HepG2 (cell line): Measurements from ENCODE around the gene NXNL2. TPM values are rescaled to one million over a fixed set of nuclear protein-coding genes. Genes with fewer than 3 reads are reported as not detected.

Experiments used
- ATAC-seq: fragments of 200-7000 bp; cut with Tn5 transposase; 3 replicates; pipeline ENCODE4 v1.9.1; 2020; ENCODE audit warnings: mild to moderate bottlenecking, moderate library complexity
- BruUV-seq: library from RNA; stranded (reverse); fragments of 400-500 nt; replicated peaks from 2 replicates; lab custom pipeline; 2021; lab: Mats Ljungman, UMichigan
- CTCF ChIA-PET: fragments of 300-600 bp; formaldehyde crosslinking; extraction: SDS; loops from one replicate; lab custom pipeline; 2021; ENCODE audit warnings: low total read pairs, inconsistent platforms, low intra/inter-chr PET ratio; lab: Yijun Ruan, JAX
- POLR2A ChIA-PET: fragments of 350-600 bp; sonication (Branson Sonifier 250); formaldehyde crosslinking; loops from one replicate; lab custom pipeline; 2020; ENCODE audit warnings: antibody characterized with exemption, inconsistent platforms; lab: Yijun Ruan, JAX
- DNase-seq: peaks from one replicate; pipeline ENCODE4 v3.0.0-alpha.2; 2015; ENCODE audit warnings: low spot score
- FAIRE-seq: peaks from 3 replicates; lab custom pipeline; 2011; peaks lifted over from hg19 to GRCh38; lab: Jason Lieb, UNC
- H2AFZ ChIP-seq: one replicate; pipeline ENCODE4 v1.6.1; 2011; ENCODE audit warnings: low read length, inconsistent platforms
- H3K27ac ChIP-seq: fragments of 300-600 bp; 3 replicates; pipeline ENCODE4 v1.8.0; 2011; ENCODE audit warnings: mixed run types, mild to moderate bottlenecking, mixed read lengths, low read length, inconsistent platforms; ENCODE audit not compliant: insufficient read depth; ENCODE audit errors: extremely low read length
- H3K27me3 ChIP-seq, 2 experiments: fragments of 200-600 bp in 1 of 2; 2 replicates in 1 of 2; 3 replicates in 1 of 2; pipeline versions ENCODE4 v1.6.0 to v1.8.0; 2011; ENCODE audit warnings: low read length in 2 of 2, mild to moderate bottlenecking in 2 of 2, moderate library complexity in 2 of 2, inconsistent platforms in 1 of 2; ENCODE audit not compliant: insufficient read depth in 2 of 2, control insufficient read depth in 1 of 2
- H3K36me3 ChIP-seq, 2 experiments: fragments of 200-600 bp in 1 of 2; replicated peaks in 1 of 2; 2 replicates in 1 of 2; 3 replicates in 1 of 2; pipeline versions ENCODE4 v1.5.1 to v1.8.0; 2011; ENCODE audit warnings: low read length in 2 of 2, inconsistent platforms in 1 of 2; ENCODE audit not compliant: insufficient read depth in 2 of 2, control insufficient read depth in 1 of 2
- H3K4me1 ChIP-seq: 2 replicates; pipeline ENCODE4 v1.5.1; 2012; ENCODE audit warnings: low read length, inconsistent platforms; ENCODE audit not compliant: insufficient read depth
- H3K4me2 ChIP-seq: 2 replicates; pipeline ENCODE4 v1.6.0; 2011; ENCODE audit warnings: low read depth, low read length, inconsistent platforms
- H3K4me3 ChIP-seq, 3 experiments: fragments of 200-600 bp in 1 of 3; sonication (generic), shearing (Covaris generic) in 1 of 3; replicated peaks in 1 of 3; 2 replicates each; pipeline ENCODE4 v1.5.1; 2011 to 2016; ENCODE audit warnings: low read length in 3 of 3, inconsistent platforms in 2 of 3, low read depth in 2 of 3, mild to moderate bottlenecking in 2 of 3, control low read depth in 1 of 3, mixed read lengths in 1 of 3; ENCODE audit not compliant: insufficient read depth in 1 of 3
- H3K79me2 ChIP-seq: one replicate; pipeline ENCODE4 v1.6.1; 2011; ENCODE audit warnings: low read length, inconsistent platforms; ENCODE audit not compliant: insufficient read depth
- H3K9ac ChIP-seq: 2 replicates; pipeline ENCODE4 v1.6.0; 2011; ENCODE audit warnings: mild to moderate bottlenecking, low read depth, low read length, inconsistent platforms; ENCODE audit not compliant: insufficient read depth
- H3K9me3 ChIP-seq: 2 replicates; pipeline ENCODE4 v1.5.1; 2012; ENCODE audit warnings: mild to moderate bottlenecking, low read length
- H4K20me1 ChIP-seq: 2 replicates; pipeline ENCODE4 v1.6.0; 2011; ENCODE audit warnings: inconsistent platforms, mild to moderate bottlenecking, low read length, moderate library complexity; ENCODE audit not compliant: insufficient read depth
- ELF4 ChIP-seq: sonication (generic); formaldehyde crosslinking; IDR thresholded peaks from 2 replicates; pipeline ENCODE4 v1.5.0; 2020; ENCODE audit warnings: missing genetic modification reagents, mild to moderate bottlenecking, moderate library complexity, borderline replicate concordance
- ISX ChIP-seq: sonication (generic); formaldehyde crosslinking; conservative IDR thresholded peaks from 2 replicates; pipeline ENCODE4 v1.5.0; 2020; ENCODE audit warnings: missing genetic modification reagents
- MBD4 ChIP-seq: IDR thresholded peaks from 2 replicates; pipeline ENCODE4 v1.6.1; 2012; ENCODE audit warnings: low read length, inconsistent platforms, borderline replicate concordance
- MBNL3 ChIP-seq: fragments of 250-450 bp; sonication (Bioruptor Pico); conservative IDR thresholded peaks from 2 replicates; pipeline ENCODE4 v1.8.0; 2022; ENCODE audit warnings: mild to moderate bottlenecking, inconsistent platforms
- NFATC3 ChIP-seq: sonication (generic); formaldehyde crosslinking; IDR thresholded peaks from 2 replicates; pipeline ENCODE4 v1.5.1; 2020; ENCODE audit warnings: mild to moderate bottlenecking, missing genetic modification reagents
- SNAI1 ChIP-seq: sonication (generic); formaldehyde crosslinking; IDR thresholded peaks from 2 replicates; pipeline ENCODE4 v1.5.0; 2020; ENCODE audit warnings: mild to moderate bottlenecking, missing genetic modification reagents, borderline replicate concordance
- ZC3H13 ChIP-seq: sonication (generic); formaldehyde crosslinking; IDR thresholded peaks from 2 replicates; pipeline ENCODE4 v1.8.1; 2023; ENCODE audit warnings: mild to moderate bottlenecking, missing genetic modification reagents, moderate library complexity
- ZIK1 ChIP-seq: sonication (generic); formaldehyde crosslinking; IDR thresholded peaks from 2 replicates; pipeline ENCODE4 v1.5.0; 2020; ENCODE audit warnings: mild to moderate bottlenecking, low read depth, missing genetic modification reagents, borderline replicate concordance
- ZSCAN9 ChIP-seq: IDR thresholded peaks from 2 replicates; pipeline ENCODE4 v1.6.1; 2016; ENCODE audit warnings: borderline replicate concordance
- WGBS: methylation state at CpG from one replicate; pipeline ENCODE4 v1.1.6; 2017; ENCODE audit warnings: low lambda C conversion rate; 5-methylcytosine and 5-hydroxymethylcytosine counted together
- in situ Hi-C: cut with HindIII; loops from 2 replicates; pipeline ENCODE4 v1.10.0; 2017; ENCODE audit warnings: low pct_unique_long_range_greater_than_20kb; ENCODE audit not compliant: extremely low pct_ligation_motif_present
- intact Hi-C: fragments of 100-400 bp; cut with micrococcal nuclease; formaldehyde crosslinking; loops from one replicate; pipeline ENCODE4 v1.10.0; 2022; ENCODE audit not compliant: unreplicated experiment
- polyA plus RNA-seq, 8 experiments: library from polyadenylated mRNA; depleted of rRNA in 3 of 8; stranded (reverse) in 7 of 8; unstranded in 1 of 8; fragments of >200 nt; fragmentation: Illumina TruSeq in 4 of 8; extraction: Trizol in 4 of 8; gene quantifications; 2 replicates each; pipeline versions ENCODE4 v1.2.1 to v1.2.3, GENCODE V29; 2011 to 2016; ENCODE audit warnings: low read depth in 4 of 8, missing spikeins in 1 of 8, mixed read lengths in 1 of 8; ENCODE audit not compliant: insufficient read depth in 1 of 8
- total RNA-seq, 5 experiments: library from RNA; depleted of rRNA; stranded (reverse); fragments of >200 nt; fragmentation: Illumina TruSeq; extraction: Trizol; gene quantifications; 2 replicates each; pipeline ENCODE4 v1.2.3, GENCODE V29; 2016; ENCODE audit warnings: low read depth in 1 of 5
- TF ChIP-seq, protein P1 (sequence below): sonication (generic); formaldehyde crosslinking; IDR thresholded peaks from 2 replicates; pipeline ENCODE4 v1.8.0; 2022; ENCODE audit warnings: missing genetic modification reagents, low read depth, mild to moderate bottlenecking, borderline replicate concordance
- TF ChIP-seq, protein P2 (sequence below): sonication (generic); formaldehyde crosslinking; IDR thresholded peaks from 2 replicates; pipeline ENCODE4 v1.4.0; 2020; ENCODE audit warnings: missing genetic modification reagents; ENCODE audit errors: not compliant biosample characterization
- TF ChIP-seq, protein P3 (sequence below): sonication (generic); formaldehyde crosslinking; IDR thresholded peaks from 2 replicates; pipeline ENCODE4 v1.4.0; 2020; ENCODE audit warnings: missing genetic modification reagents, borderline replicate concordance
- TF ChIP-seq, protein P4 (sequence below): sonication (generic); formaldehyde crosslinking; IDR thresholded peaks from 2 replicates; pipeline ENCODE4 v1.8.0; 2022; ENCODE audit warnings: missing genetic modification reagents, mild to moderate bottlenecking, moderate library complexity, borderline replicate concordance

NXNL2 gene
- total and polyA plus RNA-seq, 2 of the 13 experiments (the other 11 are each of a cell fraction or from before 2014, with no cell fraction given) = not detected

DNA sequence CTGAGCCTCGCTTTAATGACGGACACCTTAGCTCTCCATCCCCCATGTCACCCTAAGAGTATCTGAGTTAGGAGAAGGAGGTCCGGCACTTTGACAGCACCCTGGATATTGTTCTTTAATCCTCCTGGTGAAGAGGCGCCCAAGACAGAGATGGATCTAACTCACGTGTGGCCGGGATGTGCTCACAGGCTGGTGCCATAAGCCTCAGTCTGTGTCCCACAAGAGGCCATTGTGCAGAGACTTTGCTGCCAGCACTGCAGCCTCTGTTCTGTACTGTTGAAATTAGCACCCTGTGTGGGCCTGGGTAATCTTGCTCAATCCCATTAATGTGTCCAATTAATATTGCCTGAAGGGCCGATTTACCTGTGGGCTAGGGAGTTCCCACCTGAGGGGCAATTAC is 37.7 kb downstream of the NXNL2 start:
- Histone ChIP-seq H3K9ac (no peak overlapping the region), H2AFZ (no peak overlapping the region), H3K4me2 (no peak overlapping the region), H3K79me2 (no peaks in the 10 kb centered on the region), H3K36me3 (no peaks in the 10 kb centered on the region), H3K27me3 (peaks cover 0 to 11% of the 10 kb centered on the region in 2 experiments; a peak in 3 of 5 replicates), H3K9me3 (no peaks in the 10 kb centered on the region), H3K4me3 (no peak overlapping the region), H3K27ac (no peak overlapping the region), H4K20me1 (no peaks in the 10 kb centered on the region), H3K4me1 (no peaks in the 10 kb centered on the region)
- intact Hi-C loops (loop anchor here (10.0 kb wide), 1 partner anchor 468 kb away; no protein-coding TSS in a partner anchor), in situ Hi-C loops (loop anchor here (10.0 kb wide), 3 partner anchors 258 to 618 kb away; a partner anchor contains a TSS)
- WGBS = 23% methylated on average over 4 of the region's 7 CpGs
- FAIRE-seq (no peak), DNase-seq (no peak), ATAC-seq (no peak)
- CTCF ChIA-PET = no interaction called here
- POLR2A ChIA-PET = no interaction called here
- no TSS peak for BruUV-seq
- TF ChIP-seq, protein P1, sequence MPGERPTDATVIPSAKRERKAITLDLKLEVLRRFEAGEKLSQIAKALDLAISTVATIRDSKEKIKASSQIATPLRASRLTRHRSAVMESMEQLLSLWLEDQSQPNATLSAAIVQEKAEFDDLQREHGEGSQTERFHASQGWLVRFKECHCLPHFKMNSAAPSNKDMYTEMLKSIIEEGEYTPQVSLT (CRISPR knock-in tag) = no peak
- TF ChIP-seq, protein P2, sequence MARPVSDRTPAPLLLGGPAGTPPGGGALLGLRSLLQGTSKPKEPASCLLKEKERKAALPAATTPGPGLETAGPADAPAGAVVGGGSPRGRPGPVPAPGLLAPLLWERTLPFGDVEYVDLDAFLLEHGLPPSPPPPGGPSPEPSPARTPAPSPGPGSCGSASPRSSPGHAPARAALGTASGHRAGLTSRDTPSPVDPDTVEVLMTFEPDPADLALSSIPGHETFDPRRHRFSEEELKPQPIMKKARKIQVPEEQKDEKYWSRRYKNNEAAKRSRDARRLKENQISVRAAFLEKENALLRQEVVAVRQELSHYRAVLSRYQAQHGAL (CRISPR knock-in tag) = no peak
- TF ChIP-seq MBD4 = no peak
- TF ChIP-seq ZSCAN9 (CRISPR knock-in tag) = no peak
- TF ChIP-seq ELF4 (CRISPR knock-in tag) = no peak
- no peak for TF ChIP-seq ISX
- TF ChIP-seq, protein P3, sequence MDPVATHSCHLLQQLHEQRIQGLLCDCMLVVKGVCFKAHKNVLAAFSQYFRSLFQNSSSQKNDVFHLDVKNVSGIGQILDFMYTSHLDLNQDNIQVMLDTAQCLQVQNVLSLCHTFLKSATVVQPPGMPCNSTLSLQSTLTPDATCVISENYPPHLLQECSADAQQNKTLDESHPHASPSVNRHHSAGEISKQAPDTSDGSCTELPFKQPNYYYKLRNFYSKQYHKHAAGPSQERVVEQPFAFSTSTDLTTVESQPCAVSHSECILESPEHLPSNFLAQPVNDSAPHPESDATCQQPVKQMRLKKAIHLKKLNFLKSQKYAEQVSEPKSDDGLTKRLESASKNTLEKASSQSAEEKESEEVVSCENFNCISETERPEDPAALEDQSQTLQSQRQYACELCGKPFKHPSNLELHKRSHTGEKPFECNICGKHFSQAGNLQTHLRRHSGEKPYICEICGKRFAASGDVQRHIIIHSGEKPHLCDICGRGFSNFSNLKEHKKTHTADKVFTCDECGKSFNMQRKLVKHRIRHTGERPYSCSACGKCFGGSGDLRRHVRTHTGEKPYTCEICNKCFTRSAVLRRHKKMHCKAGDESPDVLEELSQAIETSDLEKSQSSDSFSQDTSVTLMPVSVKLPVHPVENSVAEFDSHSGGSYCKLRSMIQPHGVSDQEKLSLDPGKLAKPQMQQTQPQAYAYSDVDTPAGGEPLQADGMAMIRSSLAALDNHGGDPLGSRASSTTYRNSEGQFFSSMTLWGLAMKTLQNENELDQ (CRISPR knock-in tag) = no peak
- no peak for TF ChIP-seq ZIK1 (CRISPR knock-in tag)
- TF ChIP-seq ZC3H13 (CRISPR knock-in tag) = no peak
- TF ChIP-seq, protein P4, sequence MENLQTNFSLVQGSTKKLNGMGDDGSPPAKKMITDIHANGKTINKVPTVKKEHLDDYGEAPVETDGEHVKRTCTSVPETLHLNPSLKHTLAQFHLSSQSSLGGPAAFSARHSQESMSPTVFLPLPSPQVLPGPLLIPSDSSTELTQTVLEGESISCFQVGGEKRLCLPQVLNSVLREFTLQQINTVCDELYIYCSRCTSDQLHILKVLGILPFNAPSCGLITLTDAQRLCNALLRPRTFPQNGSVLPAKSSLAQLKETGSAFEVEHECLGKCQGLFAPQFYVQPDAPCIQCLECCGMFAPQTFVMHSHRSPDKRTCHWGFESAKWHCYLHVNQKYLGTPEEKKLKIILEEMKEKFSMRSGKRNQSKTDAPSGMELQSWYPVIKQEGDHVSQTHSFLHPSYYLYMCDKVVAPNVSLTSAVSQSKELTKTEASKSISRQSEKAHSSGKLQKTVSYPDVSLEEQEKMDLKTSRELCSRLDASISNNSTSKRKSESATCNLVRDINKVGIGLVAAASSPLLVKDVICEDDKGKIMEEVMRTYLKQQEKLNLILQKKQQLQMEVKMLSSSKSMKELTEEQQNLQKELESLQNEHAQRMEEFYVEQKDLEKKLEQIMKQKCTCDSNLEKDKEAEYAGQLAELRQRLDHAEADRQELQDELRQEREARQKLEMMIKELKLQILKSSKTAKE (CRISPR knock-in tag) = no peak
- no peak for TF ChIP-seq SNAI1 (CRISPR knock-in tag)
- TF ChIP-seq MBNL3 (CRISPR knock-in tag) = no peak
- no peak for TF ChIP-seq NFATC3
